Measurements from ENCODE around the gene GIMAP8.
"Not testable (repeated sequence)": the region's sequence is repeated elsewhere in the genome, so short reads cannot be mapped to it uniquely, and the experiment has no call there.

Gene GIMAP8

GRCh38 chr7:150464962-150465361 is 14.5 kb downstream of the GIMAP8 start:
- DNase-seq (ENCODE audit: low read depth), result no peak

GRCh38 chr7:150465414-150465813 is 15.0 kb downstream of the GIMAP8 start:
- DNase-seq (ENCODE audit: low read depth), result no peak

- DNase-seq (ENCODE audit: low read depth), result no peak
Observed at GRCh38 chr7:150466477-150466876, 16.0 kb downstream of the GIMAP8 start.

GRCh38 chr7:150468241-150468640 is 17.8 kb downstream of the GIMAP8 start:
- DNase-seq (ENCODE audit: low read depth), result no peak

GRCh38 chr7:150471886-150472285 is 21.5 kb downstream of the GIMAP8 start:
- DNase-seq (ENCODE audit: low read depth), result no peak

- DNase-seq (ENCODE audit: low read depth), result no peak
Observed at GRCh38 chr7:150473902-150474301, 23.5 kb downstream of the GIMAP8 start.

- no peak for DNase-seq (ENCODE audit: low read depth)
Observed at GRCh38 chr7:150476285-150476684, 25.9 kb downstream of the GIMAP8 start.

- DNase-seq (ENCODE audit: low read depth), result no peak
Observed at GRCh38 chr7:150476819-150477631, 26.6 kb downstream of the GIMAP8 start.

- DNase-seq (ENCODE audit: low read depth), result no peak
Observed at GRCh38 chr7:150479023-150479716, 28.7 kb downstream of the GIMAP8 start.

- no peak for DNase-seq (ENCODE audit: low read depth)
Observed at GRCh38 chr7:150481186-150481920, 30.9 kb downstream of the GIMAP8 start.

GRCh38 chr7:150481922-150482321 is 31.5 kb downstream of the GIMAP8 start:
- DNase-seq (ENCODE audit: low read depth), result no peak

GRCh38 chr7:150483514-150483913 is 33.1 kb downstream of the GIMAP8 start:
- DNase-seq (ENCODE audit: low read depth), result not testable (repeated sequence)

GRCh38 chr7:150484071-150484470 is 33.6 kb downstream of the GIMAP8 start:
- not testable (repeated sequence) for DNase-seq (ENCODE audit: low read depth)

- DNase-seq (ENCODE audit: low read depth), result no peak
Observed at GRCh38 chr7:150487625-150488024, 37.2 kb downstream of the GIMAP8 start.

GRCh38 chr7:150489782-150490181 is 39.4 kb downstream of the GIMAP8 start:
- DNase-seq (ENCODE audit: low read depth), result no peak

GRCh38 chr7:150493442-150493841 is 43.0 kb downstream of the GIMAP8 start:
- not testable (repeated sequence) for DNase-seq (ENCODE audit: low read depth)

GRCh38 chr7:150502519-150502918 is 52.1 kb downstream of the GIMAP8 start:
- DNase-seq (ENCODE audit: low read depth), result no peak

GRCh38 chr7:150503155-150503554 is 52.7 kb downstream of the GIMAP8 start:
- no peak for DNase-seq (ENCODE audit: low read depth)

- DNase-seq (ENCODE audit: low read depth), result no peak
Observed at GRCh38 chr7:150503581-150503980, 53.2 kb downstream of the GIMAP8 start.

- DNase-seq (ENCODE audit: low read depth), result no peak
Observed at GRCh38 chr7:150507947-150508602, 57.6 kb downstream of the GIMAP8 start.

- DNase-seq (ENCODE audit: low read depth), result no peak
Observed at GRCh38 chr7:150511048-150511447, 60.6 kb downstream of the GIMAP8 start.

- no peak for DNase-seq (ENCODE audit: low read depth)
Observed at GRCh38 chr7:150513758-150514157, 63.3 kb downstream of the GIMAP8 start.
